SH-SY5Y (cell line): Measurements from ENCODE around the gene ALG14.

ENCODE experiments used
- GATA2 ChIP-seq: IDR thresholded peaks from 2 replicates; pipeline ENCODE4 v1.6.1; 2011; ENCODE audit warnings: mild to moderate bottlenecking, low read depth, low read length
- GATA3 ChIP-seq: IDR thresholded peaks from 2 replicates; pipeline ENCODE4 v1.6.1; 2011; ENCODE audit warnings: low read depth, mild to moderate bottlenecking, low read length, moderate library complexity

- TF ChIP-seq GATA2 (no peak), GATA3 (no peak)
Measured at GRCh38 chr1:94954263-94955220, 118.2 kb downstream of the ALG14 start.
